HG03196 (cell line): ENCODE results near the gene CD99L2.
"Not testable (repeated sequence)": the region's sequence is repeated elsewhere in the genome, so short reads cannot be mapped to it uniquely, and the experiment has no call there.

ENCODE experiments used
- ATAC-seq: cut with Tn5 transposase; IDR thresholded peaks from one replicate; pipeline ENCODE4 v1.9.1; 2021; ENCODE audit not compliant: unreplicated experiment

The CD99L2 gene

GRCh38 chrX:150857453-150857852, 41.0 kb downstream of the CD99L2 start:
- ATAC-seq: no peak

DNA sequence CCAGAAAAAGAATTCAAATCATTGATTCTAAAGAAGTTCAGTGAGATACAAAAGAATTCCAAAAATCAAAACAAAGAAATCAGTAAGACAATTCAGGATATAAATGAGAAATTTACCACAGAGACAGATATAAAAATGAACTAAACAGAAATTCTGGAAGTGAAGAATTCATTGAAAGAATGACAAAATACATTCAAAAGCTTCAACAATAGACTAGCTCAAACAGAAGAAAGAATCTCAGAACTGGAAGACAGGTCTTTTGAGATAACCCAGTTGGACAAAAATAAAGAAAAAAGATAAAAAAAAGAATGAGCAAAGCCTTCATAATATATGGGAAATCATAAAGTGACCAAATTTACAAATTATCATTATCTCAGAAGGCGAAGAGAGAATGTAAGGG, 41.7 kb downstream of the CD99L2 start:
- ATAC-seq: no peak

- no peak for ATAC-seq
These were observed 42.4 kb downstream of the CD99L2 start for GRCh38 chrX:150856101-150856500.

DNA sequence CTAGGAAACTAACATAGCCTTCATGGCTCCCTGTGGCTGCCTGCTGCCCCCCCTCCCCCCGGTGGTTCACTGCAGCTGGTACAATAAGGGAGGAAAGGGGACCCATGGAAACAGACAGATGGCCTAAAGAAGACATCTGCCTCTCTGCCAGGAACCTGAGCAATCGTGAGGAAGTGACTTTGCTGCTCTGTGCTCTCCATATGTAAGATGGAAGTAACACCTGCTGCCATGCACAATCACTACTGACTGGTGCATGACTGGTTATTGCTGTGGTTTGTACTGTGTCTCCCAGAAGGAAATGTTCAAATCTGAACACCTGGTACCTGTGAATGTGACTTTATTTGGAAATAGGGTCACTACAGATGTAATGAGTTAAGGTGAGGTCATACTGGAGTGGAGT, 43.6 kb downstream of the CD99L2 start:
- ATAC-seq: no peak

- ATAC-seq: no peak
These were observed 48.3 kb downstream of the CD99L2 start for GRCh38 chrX:150849996-150850720.

GRCh38 chrX:150849486-150849885, 49.0 kb downstream of the CD99L2 start:
- no peak for ATAC-seq

GRCh38 chrX:150848914-150849365, 49.5 kb downstream of the CD99L2 start:
- ATAC-seq: no peak

DNA sequence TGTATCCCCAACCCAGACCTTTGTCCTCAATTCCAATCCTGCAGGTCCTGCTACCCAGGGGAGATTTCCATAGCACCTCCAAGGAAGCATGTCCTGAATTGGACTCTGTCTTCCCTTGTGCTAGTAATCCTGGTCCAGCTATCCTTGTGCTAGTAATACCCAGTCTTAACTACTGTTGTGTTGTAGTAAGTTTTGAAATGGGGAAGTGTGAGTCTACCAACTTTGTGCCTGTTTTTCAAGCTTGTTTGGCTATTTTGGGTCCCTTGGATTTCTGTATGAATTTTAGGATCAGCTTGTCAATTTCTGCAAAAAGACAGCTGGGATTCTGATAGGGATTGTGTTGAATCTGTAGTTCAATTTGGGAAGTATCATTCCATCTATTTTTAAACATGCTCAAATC, 51.4 kb downstream of the CD99L2 start:
- no peak for ATAC-seq

- ATAC-seq: no peak
These were observed 52.3 kb downstream of the CD99L2 start for GRCh38 chrX:150846130-150846529.

DNA sequence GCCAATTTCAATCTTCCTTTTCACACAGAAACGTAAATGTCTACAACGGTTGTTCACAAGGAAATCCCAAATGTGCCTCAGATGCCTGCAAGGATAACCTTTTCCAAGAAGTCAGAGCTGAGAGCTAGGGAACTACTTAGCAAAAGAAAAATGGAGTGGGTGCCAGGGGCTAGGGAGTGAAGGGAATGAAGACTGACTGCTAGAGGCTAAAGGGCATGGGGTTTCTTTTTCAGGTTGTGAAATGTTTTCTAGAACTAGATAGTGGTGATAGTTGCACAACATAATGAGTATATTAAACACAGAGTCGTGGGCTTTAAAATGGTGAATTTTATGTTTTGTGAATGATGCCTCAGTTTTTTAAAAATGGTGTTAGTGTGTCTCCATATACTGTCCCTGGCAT, 53.4 kb downstream of the CD99L2 start:
- ATAC-seq: no peak

- ATAC-seq: no peak
These were observed 54.5 kb downstream of the CD99L2 start for GRCh38 chrX:150844016-150844415.

GRCh38 chrX:150842198-150842685, 56.2 kb downstream of the CD99L2 start:
- no peak for ATAC-seq

- no peak for ATAC-seq
These were observed 56.8 kb downstream of the CD99L2 start for GRCh38 chrX:150841456-150842197.

DNA sequence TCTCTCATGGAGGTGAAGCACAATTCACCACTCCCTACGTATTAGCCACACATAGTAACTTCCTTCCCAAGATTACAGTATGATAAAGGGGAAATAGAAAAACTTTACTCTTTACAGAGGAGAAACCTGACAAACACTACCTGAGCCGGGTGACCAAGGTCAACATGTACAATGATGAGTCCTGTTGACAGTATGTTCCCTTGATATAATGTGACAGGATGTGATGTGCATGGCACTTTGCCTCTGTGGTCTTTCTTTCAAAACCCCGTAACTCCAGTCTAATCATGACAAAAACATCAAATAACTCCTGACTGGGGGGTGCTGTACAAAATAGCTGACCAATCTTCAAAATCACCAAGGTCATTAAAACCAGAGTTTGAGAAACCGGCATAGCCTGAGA, 60.6 kb downstream of the CD99L2 start:
- no peak for ATAC-seq

- no peak for ATAC-seq
These were observed 63.8 kb downstream of the CD99L2 start for GRCh38 chrX:150834695-150835094.

GRCh38 chrX:150833454-150834056, 64.9 kb downstream of the CD99L2 start:
- ATAC-seq: no peak

- no peak for ATAC-seq
These were observed 66.6 kb downstream of the CD99L2 start for GRCh38 chrX:150831863-150832262.

DNA sequence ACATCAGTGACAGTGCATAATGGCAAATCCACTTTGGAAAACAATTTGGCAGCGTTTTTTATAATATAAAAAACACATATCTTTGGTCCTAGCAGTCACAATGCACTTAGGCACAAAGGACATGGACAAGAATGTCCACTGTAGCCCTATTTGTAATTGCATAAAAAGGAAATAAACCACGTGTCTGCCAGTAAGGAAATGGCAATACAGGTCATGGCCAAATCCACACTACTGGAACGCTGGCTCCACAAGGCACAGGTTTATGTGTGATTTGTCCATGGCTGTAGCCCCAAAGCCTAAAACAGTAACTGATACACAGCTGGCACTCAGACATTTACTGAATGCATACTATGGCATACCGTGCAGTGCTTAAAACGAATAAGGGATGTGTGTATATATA, 69.7 kb downstream of the CD99L2 start:
- no peak for ATAC-seq

GRCh38 chrX:150824352-150824751, 74.1 kb downstream of the CD99L2 start:
- not testable (repeated sequence) for ATAC-seq

GRCh38 chrX:150823826-150824225, 74.6 kb downstream of the CD99L2 start:
- not testable (repeated sequence) for ATAC-seq

- no peak for ATAC-seq
These were observed 76.5 kb downstream of the CD99L2 start for GRCh38 chrX:150821971-150822370.

DNA sequence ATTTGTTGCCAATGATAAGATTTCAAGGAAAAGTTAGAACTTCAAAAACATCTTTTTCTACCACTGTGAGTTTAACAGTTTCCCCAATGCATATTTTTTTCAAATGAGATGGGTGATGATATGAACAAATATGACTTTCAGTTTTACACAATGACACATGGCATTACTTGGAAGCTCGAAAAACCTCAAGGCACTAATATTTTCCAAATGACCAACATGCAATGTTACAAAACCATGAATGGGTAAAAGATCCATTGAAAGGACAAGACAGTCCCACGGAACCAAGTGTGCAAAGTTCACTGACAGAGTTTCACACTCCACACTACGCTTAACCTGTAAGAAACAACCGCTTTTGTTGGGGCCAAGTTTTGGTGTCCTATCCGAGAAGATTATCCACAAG, 84.5 kb downstream of the CD99L2 start:
- ATAC-seq: no peak
